Measurements from ENCODE around the gene APOD.
"Not testable (repeated sequence)": the region's sequence is repeated elsewhere in the genome, so short reads cannot be mapped to it uniquely, and the experiment has no call there.

APOD gene

DNA sequence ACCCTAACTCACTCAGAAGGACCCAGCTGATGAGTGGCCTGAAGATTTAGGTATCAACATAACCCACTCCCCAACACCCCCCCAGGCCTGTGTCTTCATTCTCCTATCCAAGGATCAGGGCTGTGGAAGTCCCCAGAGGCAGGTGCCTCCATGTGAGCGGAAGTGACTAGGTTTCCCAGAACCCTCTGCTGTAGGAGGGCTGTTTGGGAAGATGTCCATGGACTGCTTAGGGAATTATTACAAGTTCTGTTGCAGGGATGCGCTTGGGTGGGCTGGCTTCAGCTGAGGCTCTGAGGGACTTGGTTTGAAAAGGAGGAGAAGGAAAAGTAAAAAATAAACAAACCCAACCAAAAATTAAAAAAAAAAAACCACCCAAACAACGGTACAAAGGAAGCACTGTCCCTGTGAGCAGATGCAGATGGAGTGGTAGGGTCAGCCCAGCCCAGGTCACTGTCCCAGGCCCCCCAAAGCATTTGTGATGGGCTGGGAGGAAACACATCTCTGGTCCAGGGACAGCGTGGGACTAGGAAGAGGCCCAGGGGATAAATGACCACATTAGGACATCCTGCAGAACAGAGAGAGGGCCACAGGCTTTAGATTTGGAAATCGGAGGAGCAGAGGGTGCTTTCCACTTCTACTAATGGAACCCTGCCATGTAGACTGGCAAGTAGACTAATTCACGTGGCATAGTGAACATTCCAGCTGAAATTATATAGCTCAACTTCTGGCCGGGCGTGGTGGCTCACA, 12.2 kb upstream of the APOD start:
- DNase-seq, result no peak
- in situ Hi-C loops (cut with HindIII; ENCODE audit: low pct_ligation_motif_present, low pct_unique_long_range_greater_than_20kb, low sequenced_read_pairs), result no loop called here

DNA sequence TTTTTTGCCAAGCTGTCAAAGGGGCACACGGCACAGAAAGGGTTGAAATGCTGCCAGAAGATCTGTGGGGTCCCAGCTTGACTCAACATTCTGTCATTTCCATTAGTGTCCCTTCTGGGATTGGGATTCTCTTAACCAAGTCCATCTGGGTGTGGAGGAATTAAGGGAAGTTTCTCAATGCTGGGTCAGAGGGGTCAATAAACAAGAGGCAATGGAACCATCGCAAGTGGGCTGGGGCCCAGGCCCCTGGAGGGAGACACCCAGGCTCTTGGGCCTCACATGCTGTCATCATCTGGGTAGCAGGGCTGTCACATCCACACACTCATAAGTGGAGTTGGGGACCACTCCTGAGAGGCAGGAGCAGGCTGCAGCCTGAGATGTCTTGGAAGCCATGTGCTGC, 8.1 kb upstream of the APOD start:
- no peak for DNase-seq
- in situ Hi-C loops (cut with HindIII; ENCODE audit: low pct_ligation_motif_present, low pct_unique_long_range_greater_than_20kb, low sequenced_read_pairs), result no loop called here

DNA sequence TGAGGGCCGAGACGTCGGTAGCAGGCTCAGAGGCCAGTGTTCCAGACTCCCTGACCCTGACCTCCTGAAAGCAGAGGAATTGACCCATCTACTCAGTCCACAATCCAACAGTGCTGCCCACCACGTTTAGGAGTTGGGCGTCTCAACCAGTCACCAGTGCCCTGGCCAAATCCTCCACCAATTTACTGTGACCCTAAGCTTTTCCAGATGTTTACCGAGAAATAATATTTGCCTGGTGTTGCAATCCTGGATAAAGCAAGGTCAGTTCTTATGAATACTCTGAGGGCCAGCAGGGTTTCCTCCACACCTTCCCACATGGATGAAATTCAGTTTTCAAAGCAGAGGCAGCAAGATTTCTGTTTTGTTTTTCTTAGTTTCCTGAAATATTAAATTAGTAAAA, 7.5 kb upstream of the APOD start:
- in situ Hi-C loops (cut with HindIII; ENCODE audit: low pct_ligation_motif_present, low pct_unique_long_range_greater_than_20kb, low sequenced_read_pairs), result no loop called here
- no peak for DNase-seq

DNA sequence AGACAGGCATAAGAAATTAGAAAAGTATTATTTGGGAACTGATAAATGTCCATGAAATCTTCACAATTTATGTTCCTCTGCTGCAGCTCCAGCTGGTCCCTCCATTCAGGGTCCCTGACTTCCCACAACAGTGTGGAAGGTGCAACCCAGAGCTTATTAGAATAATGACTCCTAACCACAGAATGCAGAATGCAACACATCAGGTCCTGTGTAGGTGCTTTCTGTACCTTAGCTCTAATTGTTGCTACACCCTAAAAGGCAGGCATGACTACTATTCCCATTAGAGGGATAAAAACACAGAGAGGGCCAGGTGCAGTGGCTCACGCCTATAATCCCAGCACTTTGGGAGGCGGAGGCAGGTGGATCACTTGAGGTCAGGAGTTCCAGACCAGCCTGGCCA, 6.6 kb upstream of the APOD start:
- DNase-seq; in situ Hi-C loops (cut with HindIII; ENCODE audit: low pct_ligation_motif_present, low pct_unique_long_range_greater_than_20kb, low sequenced_read_pairs): not testable (repeated sequence)

DNA sequence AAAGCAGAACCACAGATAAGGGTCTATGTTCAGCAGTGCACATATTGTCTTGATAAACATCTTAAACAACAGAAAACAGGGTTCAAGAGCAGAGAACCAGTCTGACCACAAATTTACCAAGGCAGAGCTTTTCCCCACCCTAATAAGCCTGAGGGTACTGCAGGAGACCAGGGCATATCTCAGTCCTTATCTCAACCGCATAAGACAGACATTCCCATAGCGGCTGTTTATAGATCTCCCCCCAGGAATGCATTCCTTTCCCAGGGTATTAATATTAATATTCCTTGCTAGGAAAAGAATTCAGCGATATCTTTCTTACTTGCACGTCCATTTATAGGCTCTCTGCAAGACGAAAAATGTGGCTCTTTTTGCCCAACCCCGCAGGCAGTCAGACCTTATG, 6.1 kb upstream of the APOD start:
- in situ Hi-C loops (cut with HindIII; ENCODE audit: low pct_ligation_motif_present, low pct_unique_long_range_greater_than_20kb, low sequenced_read_pairs); DNase-seq: not testable (repeated sequence)

DNA sequence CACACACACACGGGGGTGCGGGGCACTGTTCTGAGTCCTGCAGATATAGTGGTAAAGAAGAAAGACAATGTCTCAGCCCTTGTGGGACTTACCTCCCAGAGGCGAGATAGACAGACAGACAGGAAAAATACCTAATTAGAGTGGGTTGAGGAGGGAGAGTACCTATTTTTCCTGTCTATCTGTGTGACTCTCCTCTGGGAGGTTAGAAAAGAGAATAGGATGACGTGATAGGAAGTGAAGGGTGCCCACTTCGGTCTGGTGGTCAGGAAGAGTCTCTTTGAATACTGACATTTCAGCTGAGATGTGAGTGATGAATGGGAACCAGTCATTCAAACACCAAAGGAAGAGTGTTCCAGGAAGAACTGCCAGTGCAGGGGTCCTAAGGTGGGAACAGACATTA, 4.1 kb upstream of the APOD start:
- DNase-seq, result no peak
- in situ Hi-C loops (cut with HindIII; ENCODE audit: low pct_ligation_motif_present, low pct_unique_long_range_greater_than_20kb, low sequenced_read_pairs), result no loop called here

DNA sequence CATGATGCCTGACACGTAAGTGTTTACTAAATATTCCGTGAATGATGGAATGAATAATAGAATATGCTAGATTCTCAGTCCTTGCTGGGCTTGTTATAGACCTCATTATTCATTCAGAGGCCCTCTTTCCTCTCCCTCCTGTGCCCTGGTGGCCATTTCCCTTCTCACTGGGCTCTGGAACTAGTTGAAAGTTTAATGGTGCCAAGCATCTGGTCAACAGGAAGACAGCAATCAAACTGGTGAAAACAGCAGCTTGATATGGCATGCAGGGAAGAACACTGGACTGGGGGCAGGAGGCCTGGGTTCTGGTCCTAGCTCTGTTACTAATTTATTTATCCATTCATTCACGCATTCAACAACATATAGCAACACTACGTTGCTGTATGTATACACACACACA, 3.7 kb upstream of the APOD start:
- DNase-seq, result no peak
- in situ Hi-C loops (cut with HindIII; ENCODE audit: low pct_ligation_motif_present, low pct_unique_long_range_greater_than_20kb, low sequenced_read_pairs), result no loop called here

DNA sequence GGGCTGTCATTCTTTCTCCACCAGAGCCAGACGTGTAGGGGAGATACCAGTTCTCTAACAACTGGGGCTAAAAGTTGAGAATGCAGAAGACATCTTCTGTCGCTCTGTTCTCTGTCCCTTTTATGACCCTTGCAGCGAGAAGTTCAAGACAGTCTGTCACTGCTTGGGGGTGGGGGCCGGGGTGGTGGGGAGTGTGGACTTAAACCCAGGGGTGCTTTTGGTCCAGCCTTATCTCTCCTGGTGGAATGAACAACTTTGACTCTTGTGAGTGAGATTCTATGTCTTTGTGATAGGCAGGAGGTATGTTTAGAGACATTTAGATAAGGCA, 767 bp upstream of the APOD start:
- DNase-seq, result no peak
- in situ Hi-C loops (cut with HindIII; ENCODE audit: low pct_ligation_motif_present, low pct_unique_long_range_greater_than_20kb, low sequenced_read_pairs), result no loop called here

DNA sequence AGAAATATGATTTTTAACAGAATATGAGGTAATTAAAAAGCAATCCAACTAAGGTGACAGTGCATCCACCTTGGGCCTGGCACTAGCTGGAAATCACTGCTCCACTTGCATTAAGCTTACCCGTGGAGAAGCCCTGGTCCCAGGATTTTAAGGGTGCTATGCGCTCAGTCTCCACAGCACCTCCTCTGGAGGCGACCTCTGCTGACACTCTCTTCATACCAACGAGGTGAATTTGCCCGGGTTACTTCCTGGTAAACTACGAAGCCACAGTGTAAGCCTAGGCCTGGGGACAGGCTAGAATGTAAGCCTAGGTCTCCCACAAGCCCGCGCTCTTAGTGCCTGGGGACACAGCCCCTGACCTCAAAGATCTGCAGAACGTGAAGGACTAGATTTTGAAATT, 793 bp downstream of the APOD start:
- in situ Hi-C loops (cut with HindIII; ENCODE audit: low pct_ligation_motif_present, low pct_unique_long_range_greater_than_20kb, low sequenced_read_pairs), result no loop called here
- DNase-seq, result peak; percentile 1

DNA sequence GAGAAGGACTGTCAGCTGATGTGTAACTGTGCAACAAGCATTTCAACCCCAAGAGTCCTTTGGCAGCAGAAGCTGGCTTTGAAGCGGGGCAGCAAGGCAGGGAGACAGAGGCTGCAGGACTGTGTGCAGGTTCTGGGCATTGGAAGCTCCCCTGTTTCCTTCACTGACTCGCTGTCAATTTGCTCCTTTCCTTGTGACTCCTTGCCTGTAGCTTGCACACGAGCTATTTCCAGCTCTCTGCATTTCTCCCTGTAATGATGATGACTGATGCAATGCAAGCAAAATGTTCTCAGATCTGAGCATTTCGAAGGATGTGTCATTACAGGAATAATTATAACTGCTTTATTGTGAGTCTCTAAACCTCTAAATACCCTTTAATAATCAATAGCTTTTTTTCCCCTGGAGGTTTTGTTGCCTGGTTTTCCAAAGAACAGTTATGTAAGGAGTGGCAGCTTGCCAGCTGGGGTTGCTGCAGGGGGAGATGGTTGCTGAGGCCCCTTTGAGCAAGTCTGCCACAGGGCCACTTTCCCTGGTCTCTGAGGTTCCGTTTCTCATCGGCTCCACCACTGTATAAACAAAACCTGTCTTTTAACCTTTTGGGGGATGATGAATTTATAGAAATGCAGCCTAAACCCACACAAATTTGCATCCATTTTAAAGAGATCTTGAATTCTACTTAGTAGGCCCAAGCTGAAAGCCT, 2.8 kb downstream of the APOD start:
- in situ Hi-C loops (cut with HindIII; ENCODE audit: low pct_ligation_motif_present, low pct_unique_long_range_greater_than_20kb, low sequenced_read_pairs), result no loop called here
- DNase-seq, result no peak

DNA sequence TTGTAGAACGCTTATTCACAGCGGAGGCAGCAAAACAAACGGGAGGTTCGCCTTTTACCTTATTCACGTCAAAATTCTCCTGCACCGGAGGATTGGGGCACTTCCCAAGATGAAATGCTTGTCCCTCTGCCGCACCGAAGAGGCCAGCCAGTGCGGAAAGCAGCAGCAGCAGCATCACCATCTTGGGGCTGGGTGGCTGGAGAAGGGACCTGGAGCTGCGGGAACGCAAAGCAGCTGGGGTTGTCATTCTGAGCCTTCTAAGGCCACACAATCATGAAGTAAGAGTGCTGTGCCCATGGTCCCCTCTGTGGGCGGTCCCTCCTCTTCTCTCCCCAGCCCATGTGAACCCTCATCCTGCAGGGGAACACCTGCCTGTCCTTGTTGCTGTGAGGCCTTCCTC, 4.5 kb downstream of the APOD start:
- no peak for DNase-seq
- in situ Hi-C loops (cut with HindIII; ENCODE audit: low pct_ligation_motif_present, low pct_unique_long_range_greater_than_20kb, low sequenced_read_pairs), result no loop called here

DNA sequence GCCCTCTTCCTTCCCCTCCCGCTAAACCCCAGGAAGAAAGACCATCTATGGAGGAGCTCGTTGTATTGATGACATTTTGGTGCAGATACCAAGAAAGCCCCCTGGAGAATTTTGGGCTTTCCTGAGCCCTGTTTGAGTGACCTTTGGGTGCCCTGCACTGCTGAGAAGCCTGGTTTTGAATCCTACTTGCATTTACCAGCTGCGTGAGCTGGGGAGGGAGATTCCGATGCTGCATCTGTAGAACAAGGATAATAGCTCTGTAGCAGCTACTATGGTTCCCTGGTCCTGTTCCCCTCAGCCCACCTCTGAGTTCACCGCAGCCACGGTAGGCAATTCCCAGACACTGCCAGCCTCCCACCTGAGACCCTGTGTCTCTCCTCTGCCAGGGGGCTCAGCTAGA, 5.2 kb downstream of the APOD start:
- DNase-seq, result no peak
- in situ Hi-C loops (cut with HindIII; ENCODE audit: low pct_ligation_motif_present, low pct_unique_long_range_greater_than_20kb, low sequenced_read_pairs), result no loop called here

DNA sequence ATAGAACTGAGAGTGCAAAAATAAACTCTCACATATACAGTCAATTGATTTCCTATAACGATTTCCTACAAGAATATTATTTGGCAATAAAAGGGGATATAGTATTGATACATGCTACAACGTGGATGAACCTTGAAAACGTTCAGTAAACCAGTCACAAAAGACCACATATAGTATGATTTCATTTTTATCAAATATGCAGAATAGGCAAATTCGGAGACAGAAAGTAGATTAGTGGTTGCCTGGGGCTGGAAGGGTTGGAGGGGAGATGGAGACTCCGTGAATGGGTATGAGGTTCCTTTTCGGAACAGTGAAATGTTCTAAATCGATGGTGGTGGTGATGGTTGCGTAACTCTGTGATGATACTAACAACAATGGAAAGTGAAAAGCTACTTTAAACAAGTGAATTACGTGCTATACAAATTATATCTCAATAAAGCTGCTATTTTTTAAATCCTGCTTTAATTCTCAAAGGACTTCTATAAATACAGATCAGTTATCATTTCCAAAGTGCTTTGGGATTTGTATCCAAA, 6.0 kb downstream of the APOD start:
- in situ Hi-C loops (cut with HindIII; ENCODE audit: low pct_ligation_motif_present, low pct_unique_long_range_greater_than_20kb, low sequenced_read_pairs), result no loop called here
- no peak for DNase-seq

DNA sequence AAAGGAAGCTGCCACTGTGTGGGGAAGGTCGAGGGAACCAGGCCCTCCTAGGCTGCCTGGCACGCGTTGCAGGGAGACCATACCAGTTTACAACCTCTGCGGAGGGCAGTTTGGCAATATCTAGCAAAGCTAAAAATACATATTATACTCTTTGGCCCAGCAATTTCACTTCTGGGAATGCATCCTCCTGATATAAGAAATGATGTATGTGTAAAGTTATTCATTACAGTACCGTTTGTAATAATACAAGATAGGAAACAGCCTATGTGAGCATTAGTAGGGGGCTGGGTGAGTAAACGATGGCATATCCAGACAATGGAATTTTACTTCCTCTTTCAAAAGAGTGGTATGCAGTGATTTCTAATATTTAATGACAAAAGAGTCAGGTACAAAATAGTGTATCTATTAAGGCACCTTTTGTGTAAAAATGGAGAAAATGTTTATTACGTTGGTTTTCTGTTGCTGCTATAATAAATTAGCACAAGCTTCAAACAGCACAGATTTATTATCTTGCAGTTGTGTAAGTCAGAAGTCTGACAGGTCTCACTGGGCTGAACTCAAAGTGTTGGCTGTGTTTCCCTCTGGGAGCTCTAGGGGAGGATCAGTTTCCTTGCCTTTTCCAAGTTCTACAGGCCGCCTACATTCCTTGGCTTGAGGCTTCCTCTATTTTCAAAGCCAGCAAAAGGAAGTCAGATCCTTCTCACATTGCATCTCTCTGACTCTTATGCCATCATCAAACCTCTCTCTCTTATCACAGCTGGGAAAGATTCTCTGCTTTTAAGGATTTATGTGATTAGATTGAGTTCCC, 9.0 kb downstream of the APOD start:
- no peak for DNase-seq
- in situ Hi-C loops (cut with HindIII; ENCODE audit: low pct_ligation_motif_present, low pct_unique_long_range_greater_than_20kb, low sequenced_read_pairs), result no loop called here

DNA sequence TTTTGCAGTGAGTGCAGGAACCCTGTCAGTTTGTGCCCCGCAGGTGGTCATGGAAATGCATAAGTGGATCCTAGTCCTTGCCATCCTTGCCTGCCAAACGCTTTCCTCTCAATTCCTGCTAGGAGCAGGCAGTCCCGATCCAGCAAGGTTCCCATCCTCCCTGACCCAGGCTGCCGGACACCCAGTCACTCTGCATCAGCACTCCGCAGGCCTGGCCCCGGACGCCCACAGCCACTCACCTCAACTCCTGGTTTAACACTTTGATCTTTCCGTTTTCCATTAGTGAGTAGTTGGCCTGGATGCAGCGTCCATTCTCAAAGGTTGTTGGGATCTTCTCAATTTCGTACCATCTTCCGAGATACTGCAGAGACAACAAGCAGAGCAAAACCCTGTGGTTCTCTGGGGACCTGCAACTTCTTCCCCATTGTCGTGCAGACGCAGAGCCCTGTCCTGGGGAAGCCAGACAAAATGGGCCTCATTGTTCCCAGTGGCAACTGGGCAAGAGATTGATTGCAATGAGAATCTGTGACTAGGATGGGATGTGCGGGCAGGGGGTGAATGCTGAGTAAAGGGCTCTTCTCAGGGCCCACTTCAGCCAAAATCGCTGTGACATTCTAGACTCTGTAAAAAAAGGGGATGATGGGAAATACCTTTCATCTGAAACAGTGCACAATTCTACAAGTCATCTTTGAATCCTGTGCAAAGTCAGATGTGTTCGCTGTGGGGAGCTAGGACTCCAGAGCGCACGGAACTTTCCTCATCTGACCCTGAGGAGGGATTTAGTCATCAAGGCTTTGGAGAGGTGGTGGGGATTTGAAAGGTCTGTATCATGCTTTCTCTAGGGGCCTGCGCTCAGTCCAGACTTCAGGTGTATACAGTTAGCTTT, 9.9 kb downstream of the APOD start:
- DNase-seq, result no peak
- in situ Hi-C loops (cut with HindIII; ENCODE audit: low pct_ligation_motif_present, low pct_unique_long_range_greater_than_20kb, low sequenced_read_pairs), result no loop called here

DNA sequence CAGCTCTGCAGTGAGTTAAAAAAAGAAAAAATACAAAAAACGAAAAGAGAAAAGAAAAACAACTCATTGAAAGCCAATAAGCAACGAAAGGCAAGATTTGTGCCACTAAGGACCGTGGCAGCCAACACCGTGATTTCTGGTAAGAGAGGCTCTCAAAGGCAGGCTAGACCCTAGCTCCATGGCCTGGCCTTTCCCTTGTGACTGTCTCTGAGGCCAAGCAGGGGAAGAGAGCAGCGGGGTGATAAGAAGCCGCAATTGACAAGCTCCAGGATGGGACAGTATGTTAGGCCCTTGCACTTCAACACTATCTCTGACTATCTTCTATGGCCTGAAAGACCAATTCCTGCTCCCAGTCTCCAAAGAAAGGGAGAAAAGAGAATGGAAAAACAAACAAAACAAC, 12.4 kb downstream of the APOD start:
- in situ Hi-C loops (cut with HindIII; ENCODE audit: low pct_ligation_motif_present, low pct_unique_long_range_greater_than_20kb, low sequenced_read_pairs), result no loop called here
- DNase-seq, result no peak

DNA sequence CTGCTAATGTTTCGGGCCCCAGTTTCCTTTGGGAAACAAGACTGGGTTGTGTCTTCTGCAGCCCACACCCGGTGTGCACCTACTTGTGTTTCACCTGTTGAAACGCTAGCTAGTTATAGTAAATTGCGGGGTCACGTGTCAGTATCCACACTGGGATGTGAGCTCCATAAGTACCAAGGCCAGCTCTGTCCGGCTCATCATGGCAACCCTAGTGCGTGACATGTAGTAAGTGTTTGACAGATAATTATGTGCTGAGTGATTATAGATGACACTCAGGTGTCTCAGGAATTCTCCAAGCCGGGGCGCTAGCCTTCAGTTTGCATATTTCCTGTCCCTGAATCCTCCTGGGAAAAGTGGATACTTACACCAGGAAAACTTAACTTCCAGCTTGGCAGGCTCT, 12.8 kb downstream of the APOD start:
- in situ Hi-C loops (cut with HindIII; ENCODE audit: low pct_ligation_motif_present, low pct_unique_long_range_greater_than_20kb, low sequenced_read_pairs), result no loop called here
- no peak for DNase-seq

DNA sequence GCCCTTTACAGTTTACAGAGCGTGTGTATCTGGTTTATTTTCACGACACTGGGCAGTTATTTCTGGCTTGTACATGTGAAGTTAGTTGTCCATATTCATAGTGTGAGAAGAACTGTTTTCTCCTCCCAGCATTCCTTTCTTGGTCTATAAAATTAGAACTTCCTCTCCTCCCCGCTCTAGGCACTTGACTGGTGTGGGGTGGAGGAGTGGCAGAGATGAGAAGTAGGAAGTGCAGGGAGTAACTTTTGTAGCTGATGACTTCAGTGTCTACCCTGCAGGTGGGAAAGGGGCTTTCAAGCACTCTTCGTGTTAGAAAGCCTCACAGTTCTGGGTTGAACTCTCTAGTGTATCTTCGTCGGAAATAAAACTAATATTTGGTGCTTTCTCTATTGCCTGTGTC, 13.4 kb downstream of the APOD start:
- in situ Hi-C loops (cut with HindIII; ENCODE audit: low pct_ligation_motif_present, low pct_unique_long_range_greater_than_20kb, low sequenced_read_pairs), result no loop called here
- DNase-seq, result no peak

DNA sequence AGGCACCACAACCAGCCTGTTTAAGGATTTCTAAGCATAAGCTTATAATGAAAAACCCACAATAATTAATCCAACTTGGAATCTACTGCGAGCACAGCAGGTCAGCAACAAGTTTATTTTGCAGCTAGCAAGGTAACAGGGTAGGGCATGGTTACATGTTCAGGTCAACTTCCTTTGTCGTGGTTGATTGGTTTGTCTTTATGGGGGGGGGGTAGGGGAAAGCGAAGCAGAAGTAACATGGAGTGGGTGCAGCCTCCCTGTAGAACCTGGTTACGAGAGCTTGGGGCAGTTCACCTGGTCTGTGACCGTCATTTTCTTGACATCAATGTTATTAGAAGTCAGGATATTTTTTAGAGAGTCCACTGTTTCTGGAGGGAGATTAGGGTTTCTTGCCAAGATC, 15.1 kb downstream of the APOD start:
- in situ Hi-C loops (cut with HindIII; ENCODE audit: low pct_ligation_motif_present, low pct_unique_long_range_greater_than_20kb, low sequenced_read_pairs), result no loop called here
- DNase-seq, result no peak

All from ACHN (cell line).